ENCODE results near the gene KCTD21.

GRCh38 chr11:78164471-78164870, 24.0 kb downstream of the KCTD21 start:
- TF ChIP-seq ZFP3 (CRISPR knock-in tag; IDR thresholded peaks at IDR 0.05) (no peak), SNAI2 (CRISPR knock-in tag; IDR thresholded peaks at IDR 0.05) (no peak), ZFP30 (CRISPR knock-in tag; IDR thresholded peaks at IDR 0.05) (no peak), TSHZ2 (CRISPR knock-in tag; IDR thresholded peaks at IDR 0.05) (no peak), OSR1 (CRISPR knock-in tag; IDR thresholded peaks at IDR 0.05) (no peak), PATZ1 (CRISPR knock-in tag; IDR thresholded peaks at IDR 0.05; ENCODE audit: borderline replicate concordance) (no peak), ESRRG (CRISPR knock-in tag; IDR thresholded peaks at IDR 0.05) (no peak), POU6F1 (CRISPR knock-in tag; IDR thresholded peaks at IDR 0.05; ENCODE audit: borderline replicate concordance, low read depth) (no peak), ZNF70 (CRISPR knock-in tag; IDR thresholded peaks at IDR 0.05) (no peak)

Data from SK-N-SH treated with all-trans-retinoic acid at 6 μM for 48 hours (cell line).